GM19351 (cell line): ENCODE data around the gene SAFB.
A peak's percentile ranks its signal among the peaks of the same experiment; 100 is the strongest.
"Not testable (repeated sequence)": the region's sequence is repeated elsewhere in the genome, so short reads cannot be mapped to it uniquely, and the experiment has no call there.

Source experiments
- ATAC-seq: cut with Tn5 transposase; IDR thresholded peaks from one replicate; pipeline ENCODE4 v1.9.1; 2021; ENCODE audit warnings: mild to moderate bottlenecking, moderate library complexity; ENCODE audit not compliant: unreplicated experiment

Gene SAFB

DNA sequence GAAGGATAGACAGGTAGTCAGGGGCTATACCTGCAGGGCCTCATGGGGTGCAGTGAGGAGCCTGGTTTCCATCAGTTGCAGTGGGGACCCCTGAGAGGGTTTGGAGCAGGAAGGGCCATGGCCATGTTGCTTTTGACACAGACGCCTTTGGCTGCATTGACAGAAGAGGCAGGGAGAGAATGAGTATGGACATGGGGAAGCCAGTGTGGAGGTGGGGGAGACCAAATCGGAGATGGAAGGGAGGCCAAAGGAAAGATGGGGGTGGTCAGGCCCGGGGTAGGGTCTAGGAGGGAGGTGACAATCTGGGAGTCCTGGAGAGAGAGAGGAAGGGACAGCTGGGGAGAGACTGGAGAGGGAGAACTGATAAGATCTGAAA, 59.2 kb downstream of the SAFB start:
- ATAC-seq: no peak

DNA sequence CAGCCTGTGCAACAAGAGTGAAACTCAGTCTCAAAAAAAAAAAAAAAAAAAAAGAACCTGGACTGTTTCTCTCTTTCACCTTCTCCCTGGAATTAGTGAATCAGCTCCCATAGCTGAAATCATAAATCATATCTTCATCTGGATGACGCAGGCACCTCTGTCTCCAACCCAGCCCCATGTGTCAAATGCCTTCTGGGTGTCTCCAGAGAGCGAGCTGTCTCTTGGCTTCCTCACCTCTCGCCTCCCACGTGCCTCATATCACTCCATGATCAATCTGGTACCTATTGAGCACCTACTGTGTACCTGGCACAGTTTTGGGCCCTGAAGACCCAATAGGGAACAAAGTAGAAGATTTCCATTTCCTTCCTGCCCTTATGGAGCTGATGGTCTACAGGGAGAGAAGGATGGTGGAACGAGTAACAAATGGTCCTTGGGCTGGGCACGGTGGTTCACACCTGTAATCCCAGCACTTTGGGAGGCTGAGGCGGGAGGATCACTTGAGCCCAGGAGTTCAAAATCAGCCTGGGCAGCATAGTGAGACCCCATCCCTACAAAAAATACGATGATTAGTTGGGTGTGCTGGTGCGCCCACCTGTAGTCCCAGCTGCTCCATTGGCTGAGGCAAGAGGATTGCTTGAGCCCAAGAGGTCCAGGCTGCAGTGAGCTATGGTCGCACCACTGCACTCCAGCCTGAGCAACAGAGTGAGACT, 60.4 kb downstream of the SAFB start:
- ATAC-seq: no peak

DNA sequence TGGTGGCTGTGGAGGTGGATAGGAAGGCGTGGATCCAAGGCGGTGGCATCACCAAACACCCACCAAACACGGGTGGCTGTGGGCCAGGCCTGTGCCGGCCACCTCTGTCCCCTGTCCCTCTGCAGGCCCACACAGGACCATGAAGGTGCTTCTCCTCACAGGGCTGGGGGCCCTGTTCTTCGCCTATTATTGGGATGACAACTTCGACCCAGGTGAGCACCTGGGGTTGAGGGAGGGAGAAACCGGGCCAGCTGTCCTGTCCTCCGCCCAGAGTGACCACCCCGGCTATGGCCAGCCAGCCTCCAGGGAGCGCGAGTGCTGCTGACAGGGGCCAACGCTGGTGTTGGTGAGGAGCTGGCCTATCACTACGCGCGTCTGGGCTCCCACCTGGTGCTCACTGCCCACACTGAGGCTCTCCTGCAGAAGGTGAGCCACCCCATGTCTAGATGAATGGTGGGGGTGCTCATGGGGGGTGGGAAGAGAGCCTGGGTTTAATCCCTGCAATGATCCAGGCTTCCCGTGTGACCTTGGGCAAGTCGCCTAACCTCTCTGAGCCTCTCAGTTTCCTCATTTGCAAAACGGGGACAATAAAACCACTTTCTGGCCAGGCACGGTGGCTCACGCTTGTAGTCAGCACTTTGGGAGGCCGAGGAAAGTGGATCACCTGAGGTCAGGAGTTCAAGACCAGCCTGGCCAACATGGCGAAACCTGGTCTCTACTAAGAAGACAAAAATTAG, 62.0 kb downstream of the SAFB start:
- ATAC-seq: no peak

DNA sequence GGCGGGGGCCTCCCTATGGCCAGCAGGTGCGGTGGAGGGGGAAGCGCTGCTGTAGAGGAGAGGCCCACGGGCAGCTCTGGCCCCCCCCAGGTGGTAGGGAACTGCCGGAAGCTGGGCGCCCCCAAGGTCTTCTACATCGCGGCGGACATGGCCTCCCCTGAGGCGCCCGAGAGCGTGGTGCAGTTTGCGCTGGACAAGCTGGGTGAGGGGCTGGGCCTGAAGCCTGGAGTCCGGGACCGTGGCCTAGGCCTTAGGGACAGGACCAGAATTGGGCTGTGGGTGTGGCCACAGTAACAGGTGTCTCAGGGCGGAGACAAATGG, 63.4 kb downstream of the SAFB start:
- ATAC-seq: no peak

DNA sequence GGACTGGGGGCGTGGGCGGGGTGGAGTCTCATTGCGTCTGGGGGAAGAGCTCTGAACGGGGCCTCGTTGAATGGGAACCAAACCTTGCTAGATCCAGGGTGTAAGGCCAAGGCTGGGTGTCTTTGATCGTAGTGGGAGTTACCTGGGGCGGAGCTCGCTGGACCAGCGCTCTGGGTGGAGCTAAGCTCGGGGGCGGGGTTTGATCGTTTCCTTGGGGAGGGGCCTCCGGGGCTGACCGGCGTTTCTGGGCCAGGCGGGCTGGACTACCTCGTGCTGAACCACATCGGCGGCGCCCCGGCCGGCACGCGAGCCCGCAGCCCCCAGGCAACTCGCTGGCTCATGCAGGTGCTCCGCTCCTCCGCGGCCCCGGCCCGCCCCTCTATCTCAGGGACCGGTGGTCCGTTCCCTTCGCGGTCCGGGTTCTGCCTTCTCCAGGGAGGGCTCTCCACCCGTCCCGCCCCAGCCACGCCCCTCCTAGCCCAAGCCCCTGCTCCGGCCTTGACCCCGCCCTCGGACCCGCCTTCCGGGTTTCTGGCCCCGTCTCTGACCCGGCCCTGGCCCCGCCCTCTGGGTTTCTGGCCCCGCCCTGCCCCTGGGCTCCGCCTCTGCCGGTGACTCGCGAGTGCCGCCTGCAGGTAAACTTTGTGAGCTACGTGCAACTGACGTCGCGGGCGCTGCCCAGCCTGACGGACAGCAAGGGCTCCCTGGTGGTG, 63.9 kb downstream of the SAFB start:
- peak; percentile 49 for ATAC-seq

DNA sequence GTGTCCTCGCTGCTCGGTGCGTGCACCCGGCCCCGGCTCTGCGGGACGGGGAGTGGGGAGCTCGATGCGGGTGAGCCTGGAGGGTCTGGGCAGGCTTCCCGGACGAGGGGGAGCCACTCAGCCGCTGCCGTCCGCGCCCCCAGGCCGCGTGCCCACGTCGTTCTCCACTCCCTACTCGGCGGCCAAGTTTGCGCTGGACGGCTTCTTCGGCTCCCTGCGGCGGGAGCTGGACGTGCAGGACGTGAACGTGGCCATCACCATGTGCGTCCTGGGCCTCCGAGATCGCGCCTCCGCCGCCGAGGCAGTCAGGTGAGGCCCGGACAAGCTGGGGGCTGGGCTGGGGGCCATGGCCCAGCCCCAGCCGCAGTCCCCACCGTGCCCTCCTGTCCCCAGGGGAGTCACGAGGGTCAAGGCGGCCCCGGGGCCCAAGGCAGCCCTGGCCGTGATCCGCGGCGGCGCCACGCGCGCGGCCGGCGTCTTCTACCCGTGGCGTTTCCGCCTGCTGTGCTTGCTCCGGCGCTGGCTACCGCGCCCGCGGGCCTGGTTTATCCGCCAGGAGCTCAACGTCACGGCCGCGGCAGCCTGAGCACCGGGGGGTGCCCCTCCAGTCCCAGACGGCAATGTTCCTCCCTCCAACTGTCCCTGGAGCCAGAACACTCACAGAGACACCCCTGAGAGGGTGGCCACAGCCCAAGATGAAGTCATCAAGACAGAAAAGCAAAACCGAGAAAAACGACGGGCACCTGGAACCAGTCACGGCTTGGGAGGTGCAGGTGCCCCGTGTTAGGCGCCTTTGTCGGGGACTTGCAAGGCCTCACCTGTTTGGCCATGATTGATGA, 64.7 kb downstream of the SAFB start:
- no peak for ATAC-seq

DNA sequence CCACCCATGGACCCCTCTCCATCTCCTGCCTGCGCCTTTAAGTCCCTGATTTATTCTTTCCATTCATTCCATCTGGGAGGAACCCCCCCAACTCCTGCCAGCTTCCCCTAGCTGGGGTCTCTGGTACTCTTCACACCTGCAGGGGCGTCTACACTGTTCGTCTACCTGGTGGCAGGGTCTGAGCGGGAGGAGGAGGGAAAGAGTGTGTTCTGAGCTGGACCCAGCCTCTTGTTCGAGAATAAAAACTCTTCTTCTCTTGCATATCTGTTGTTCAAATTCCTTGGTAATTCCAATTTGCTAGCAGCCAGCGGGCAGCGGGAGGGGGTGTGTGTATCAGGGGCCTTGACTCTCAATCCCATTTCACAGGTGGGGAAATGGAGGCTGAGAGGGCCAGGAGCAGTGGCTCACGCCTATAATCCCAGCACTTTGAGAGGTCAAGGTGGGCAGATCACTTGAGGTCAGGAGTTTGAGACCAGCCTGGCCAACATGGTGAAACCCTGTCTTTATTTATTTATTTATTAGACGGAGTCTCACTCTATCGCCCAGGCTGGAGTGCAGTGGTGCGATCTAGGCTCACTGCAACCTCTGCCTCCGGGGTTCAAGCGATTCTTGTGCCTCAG, 65.5 kb downstream of the SAFB start:
- not testable (repeated sequence) for ATAC-seq

DNA sequence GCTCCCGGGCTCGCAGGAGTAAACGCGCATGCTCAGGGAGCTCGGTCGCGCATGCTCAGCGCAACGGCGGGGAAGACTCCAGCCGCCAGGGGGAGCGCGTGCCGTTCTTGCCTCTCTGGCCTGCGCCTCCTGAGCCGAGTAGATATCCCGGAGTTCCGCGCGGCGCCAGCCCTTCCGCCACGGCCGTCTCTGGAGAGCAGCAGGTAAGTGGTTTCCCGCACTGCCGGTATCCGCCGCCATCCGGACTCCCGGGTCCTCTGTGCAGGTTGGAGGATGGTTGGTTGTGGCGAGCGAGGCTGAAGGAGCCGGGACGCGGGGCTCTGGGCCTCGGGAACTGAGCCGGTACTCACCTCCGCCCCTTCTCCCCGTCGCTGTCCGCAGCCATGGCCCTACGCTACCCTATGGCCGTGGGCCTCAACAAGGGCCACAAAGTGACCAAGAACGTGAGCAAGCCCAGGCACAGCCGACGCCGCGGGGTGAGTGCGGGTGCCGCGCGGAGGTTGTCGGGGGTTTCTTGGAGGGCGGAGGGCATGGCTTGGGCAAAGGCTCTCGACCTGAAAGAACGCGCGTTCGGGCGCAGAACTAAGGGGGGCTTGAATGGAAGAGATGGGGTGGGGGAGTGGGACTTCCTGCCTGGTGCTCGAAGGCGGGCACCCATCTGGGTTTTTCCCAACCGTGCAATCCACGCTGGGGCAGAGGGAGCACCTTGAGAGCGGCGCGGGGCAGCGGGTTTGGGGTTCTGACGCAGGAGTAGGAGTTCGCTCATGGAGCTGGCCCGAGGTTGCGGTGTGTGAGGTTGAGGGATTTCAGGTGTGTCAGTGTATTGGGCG, 67.5 kb downstream of the SAFB start, which contains the start of gene RPL36:
TSS of gene RPL36 (plus strand) at position 171 of the 830 bp plus-strand sequence. CDS start at position 384, 213 bp downstream.
- ATAC-seq: peak; percentile 37

DNA sequence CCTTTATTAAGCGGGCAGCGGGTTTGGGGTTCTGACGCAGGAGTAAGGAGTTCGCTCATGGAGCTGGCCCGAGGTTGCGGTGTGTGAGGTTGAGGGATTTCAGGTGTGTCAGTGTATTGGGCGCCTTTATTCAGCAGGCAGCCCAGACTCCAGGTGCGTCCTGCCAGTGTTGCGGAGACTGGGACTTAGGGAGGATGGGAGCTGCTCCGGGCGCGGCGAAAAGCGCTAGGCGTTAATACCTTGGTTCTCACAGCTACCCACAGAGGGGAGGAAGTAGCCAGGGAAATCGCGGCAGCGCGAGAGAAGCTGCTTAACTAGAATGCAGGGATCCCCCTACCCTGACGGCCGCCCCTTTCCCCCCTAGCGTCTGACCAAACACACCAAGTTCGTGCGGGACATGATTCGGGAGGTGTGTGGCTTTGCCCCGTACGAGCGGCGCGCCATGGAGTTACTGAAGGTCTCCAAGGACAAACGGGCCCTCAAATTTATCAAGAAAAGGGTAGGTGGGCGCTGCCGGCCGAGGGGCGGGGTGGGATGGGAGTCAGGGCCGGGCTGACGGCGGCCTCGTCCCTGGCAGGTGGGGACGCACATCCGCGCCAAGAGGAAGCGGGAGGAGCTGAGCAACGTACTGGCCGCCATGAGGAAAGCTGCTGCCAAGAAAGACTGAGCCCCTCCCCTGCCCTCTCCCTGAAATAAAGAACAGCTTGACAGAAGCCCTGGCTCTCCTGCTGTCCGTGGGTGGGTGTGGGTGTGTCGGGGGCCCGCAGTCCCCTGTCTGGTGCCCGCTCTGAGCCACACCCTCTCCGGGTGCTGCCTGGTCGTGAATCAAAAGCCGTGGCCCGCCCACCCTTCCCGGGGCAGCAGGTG, 68.3 kb downstream of the SAFB start:
- no peak for ATAC-seq

DNA sequence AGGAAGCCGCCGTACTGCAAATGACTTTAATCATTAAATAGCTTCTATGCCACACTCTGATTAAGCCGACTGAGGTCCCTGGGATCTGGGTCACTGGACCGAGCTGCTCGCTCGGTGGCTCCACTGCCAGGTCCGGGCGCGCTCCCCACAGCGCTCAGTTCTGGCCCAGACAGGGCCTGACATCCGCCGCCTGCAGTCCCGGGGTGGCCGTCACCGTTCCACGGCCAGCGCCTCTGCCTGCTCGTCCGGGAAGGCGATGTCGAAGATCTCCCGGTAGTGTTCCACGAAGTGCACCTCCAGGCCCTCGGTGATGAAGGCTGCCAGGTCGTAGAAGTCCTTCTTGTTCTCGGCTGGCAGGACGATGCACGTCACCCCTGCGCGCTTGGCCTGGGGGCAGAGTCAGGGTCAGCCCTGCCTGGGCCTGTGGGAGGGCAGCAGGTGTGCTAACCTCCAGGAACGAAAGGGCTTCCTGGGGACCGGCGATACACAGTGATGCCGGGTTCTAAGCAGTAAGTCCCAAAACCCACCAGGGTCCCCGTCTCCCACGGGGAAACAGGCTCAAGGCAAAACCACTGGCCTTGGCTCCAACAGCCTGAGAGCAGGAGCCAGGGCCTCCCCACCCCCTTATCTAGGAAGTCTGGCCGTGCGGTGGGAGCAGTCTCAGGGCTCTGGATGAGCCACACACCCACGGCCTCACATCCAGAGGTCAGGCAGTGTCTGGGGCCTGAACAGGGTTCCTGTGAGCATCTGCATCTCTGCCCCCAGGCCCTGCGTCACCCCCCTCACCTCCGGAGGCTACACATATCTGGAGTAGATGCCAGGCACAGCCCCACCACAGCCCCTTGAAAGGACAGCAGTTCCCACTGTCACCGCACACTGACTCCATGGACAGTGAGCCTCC, 69.2 kb downstream of the SAFB start:
- no peak for ATAC-seq

DNA sequence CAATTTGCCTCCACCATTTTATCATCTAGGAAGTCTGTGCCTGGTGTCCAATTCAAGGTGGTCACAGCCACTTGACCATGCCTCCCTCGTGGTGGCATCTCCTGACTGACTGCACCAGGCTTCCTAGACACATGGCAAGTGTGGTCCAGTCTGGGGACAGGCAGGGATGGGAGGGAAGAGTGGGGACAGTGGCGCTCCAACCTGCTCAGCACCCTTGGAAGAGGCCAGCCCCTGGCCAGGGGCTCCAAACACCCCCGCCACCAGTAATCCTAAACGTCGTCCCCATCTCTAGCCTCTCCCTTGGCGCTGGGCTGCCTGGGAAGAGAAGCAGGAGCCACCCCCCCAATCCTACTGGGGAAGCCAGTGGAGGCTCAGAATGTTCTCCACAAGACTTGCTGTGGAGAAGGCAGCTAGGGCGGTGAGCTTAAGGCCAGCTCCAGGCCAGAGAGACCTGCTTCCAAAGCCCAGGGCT, 69.9 kb downstream of the SAFB start:
- no peak for ATAC-seq

DNA sequence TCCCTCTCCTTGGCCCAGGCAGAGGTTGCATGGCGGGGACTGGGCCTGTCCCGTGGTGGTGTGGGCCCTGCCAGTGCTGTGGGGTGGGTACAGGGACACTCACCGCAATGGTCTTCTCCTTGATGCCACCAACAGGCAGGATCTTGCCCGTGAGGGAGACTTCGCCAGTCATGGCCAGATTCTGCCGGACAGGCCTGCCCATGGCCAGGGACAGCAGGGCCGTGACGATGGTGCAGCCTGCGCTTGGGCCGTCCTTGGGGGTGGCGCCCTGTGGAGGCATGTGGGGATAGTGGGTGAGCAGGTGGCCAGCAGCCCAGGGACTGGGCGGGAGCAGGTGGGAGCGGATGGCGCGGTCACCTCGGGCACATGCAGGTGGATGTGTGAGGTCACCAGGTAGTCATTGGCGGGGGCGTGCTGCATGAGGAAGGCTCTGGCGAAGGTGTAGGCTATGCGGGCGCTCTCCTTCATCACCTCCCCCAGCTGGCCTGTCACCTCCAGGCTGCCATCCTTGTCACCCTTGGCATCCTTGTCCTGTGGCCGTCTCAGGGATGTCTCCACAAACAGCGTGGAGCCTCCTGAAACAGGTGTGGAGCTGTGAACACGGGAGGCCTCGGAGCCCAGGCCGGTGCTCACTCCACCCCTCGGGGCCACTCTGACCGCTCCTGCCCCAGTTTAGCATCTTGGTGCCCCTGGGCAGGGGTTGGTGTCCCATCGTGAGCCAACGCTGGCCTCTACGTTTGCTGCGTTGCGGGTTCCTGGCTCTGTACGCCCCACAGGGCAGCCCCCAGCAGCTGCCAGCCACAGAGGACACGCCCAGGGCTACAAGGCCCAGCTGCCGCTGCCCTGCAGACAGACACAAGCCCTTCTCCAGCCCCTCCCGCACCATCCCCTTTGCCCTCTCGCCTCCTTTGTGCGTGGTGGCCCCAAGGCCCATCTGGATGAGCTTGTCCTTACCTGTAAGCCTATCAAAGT, 70.6 kb downstream of the SAFB start:
- no peak for ATAC-seq

DNA sequence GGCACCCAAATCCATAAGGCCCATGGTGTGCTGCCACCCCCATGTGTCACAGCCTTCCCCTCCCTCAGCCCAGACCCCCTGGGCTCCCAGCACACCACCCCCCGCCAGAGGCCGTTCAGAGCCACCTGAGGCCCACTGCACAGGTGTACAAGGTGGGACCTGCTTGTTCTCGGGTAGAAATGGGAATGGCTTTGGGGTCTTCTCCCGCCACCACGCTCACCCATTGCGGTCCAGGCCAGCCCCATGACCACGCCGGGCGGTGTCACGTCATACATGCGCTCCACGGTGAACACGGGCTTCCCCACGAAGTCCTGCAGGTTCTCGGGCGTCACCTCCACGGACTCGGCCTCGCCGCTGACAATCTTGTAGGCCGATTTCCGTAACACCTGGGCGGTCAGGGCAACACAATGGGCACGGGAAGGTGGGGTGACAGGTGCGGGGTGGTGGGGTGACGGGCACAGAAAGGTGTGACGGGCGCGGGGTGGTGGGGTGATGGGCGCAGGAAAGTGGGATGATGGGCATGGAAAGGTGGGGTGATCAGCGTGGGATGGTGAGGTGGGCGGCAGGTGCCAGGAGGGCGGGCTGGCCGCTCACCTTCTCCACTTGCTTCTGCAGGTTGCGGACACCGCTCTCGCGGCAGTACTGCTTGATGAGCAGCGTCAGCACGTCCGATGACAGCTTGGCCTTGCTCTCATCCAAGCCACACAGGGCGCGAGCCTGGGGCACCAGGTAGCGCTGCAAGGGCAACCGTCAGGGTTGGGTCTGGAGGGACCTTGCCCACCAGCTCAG, 71.5 kb downstream of the SAFB start:
- no peak for ATAC-seq

DNA sequence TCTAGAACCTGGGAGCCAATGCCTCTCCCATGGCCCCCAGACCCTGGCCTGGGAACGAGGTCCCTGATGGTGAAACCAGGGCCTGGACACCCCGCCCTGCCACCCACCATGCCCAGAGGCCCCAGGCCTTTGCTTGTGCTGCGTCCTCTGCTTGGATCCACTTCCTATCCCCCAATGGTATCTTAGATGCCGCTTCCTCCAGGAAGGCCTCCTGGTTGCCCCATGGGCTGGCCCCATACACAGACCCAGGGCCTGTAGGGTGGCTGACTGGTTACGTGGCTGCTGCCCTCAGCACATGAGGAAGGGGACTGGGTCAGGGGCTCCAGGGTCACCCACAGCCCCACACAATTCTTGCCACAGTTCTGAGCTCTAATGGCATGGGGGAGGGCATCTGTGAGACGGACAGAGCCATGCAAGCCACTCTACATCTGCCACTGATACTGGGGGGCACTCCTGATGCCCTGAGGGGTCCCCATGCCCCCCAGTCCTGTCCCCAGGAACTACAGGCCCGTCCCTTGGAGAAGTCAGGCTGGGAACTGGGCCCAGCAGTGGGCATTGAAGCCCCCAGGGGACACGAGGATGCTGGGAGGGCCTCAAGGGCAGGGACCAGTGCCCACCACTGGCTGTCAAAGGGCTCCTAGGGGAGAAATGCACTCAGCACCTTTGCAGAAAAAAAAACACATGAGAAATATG, 72.2 kb downstream of the SAFB start:
- ATAC-seq: no peak

DNA sequence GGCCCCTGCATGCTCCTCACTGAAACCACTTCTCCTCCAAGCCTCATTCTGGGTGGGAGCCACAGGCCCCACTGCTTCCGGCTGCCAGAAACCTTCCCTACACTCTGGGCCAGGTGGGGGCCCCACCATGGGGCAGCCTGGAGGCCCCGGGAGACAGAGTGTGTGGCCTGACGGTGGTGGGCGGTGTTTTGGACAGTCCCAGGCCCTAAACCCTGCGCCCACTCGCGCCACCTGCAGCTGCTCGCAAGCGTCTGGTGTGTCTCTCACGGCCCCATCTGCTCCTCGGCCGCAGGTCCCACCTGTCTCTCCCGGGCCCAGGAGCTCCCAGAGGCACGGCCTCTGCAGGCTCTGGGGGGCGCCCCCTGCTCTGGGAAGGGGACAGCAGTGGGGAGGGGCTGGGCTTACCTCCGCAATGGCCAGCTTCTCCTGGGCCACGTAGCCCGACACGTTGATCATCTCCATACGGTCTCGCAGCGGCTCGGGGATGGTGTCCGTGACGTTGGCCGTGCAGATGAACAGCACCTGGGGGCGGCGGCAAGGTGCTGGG, 72.8 kb downstream of the SAFB start:
- no peak for ATAC-seq
